Left lung (tissue), 10 donors: Measurements from ENCODE around the gene ITM2C. TPM values are rescaled to one million over a fixed set of nuclear protein-coding genes. Genes with fewer than 3 reads are reported as not detected.
A peak's percentile ranks its signal among the peaks of the same experiment; 100 is the strongest.

Experiments used
- ATAC-seq: fragments of 200-7000 bp; cut with Tn5 transposase; one replicate; pipeline ENCODE4 v1.9.1; 2020; ENCODE audit warnings: moderate library complexity
- DNase-seq, 4 donors: peaks; one replicate each; pipeline ENCODE4 v3.0.0-alpha.2; 2013 to 2020
- H3K27ac ChIP-seq, 2 donors: fragments of 200-600 bp; sonication (generic) in 1 of 2; one replicate each; pipeline versions ENCODE4 v1.5.0 to v1.8.0; 2020 to 2021
- H3K27me3 ChIP-seq, 2 donors: fragments of 200-600 bp; sonication (generic) in 1 of 2; one replicate each; pipeline versions ENCODE4 v1.5.0 to v1.8.0; 2020 to 2021
- H3K36me3 ChIP-seq, 2 donors: fragments of 200-600 bp; sonication (generic) in 1 of 2; one replicate each; pipeline versions ENCODE4 v1.5.0 to v1.8.0; 2020 to 2021
- H3K4me1 ChIP-seq, 2 donors: fragments of 200-600 bp; one replicate each; pipeline ENCODE4 v1.8.0; 2021
- H3K4me3 ChIP-seq, 2 donors: fragments of 200-600 bp; sonication (generic) in 1 of 2; one replicate each; pipeline versions ENCODE4 v1.5.0 to v1.8.0; 2020 to 2021; ENCODE audit warnings: mild to moderate bottlenecking in 1 of 2
- H3K9me3 ChIP-seq, 2 donors: fragments of 200-600 bp; sonication (generic) in 1 of 2; one replicate each; pipeline versions ENCODE4 v1.5.0 to v1.8.0; 2020 to 2021
- CTCF ChIP-seq, 2 donors: fragments of 200-600 bp; sonication (generic) in 1 of 2; IDR thresholded peaks; one replicate each; pipeline versions ENCODE4 v1.5.0 to v1.8.0; 2021; ENCODE audit warnings: antibody characterized with exemption in 2 of 2
- intact Hi-C, 2 donors: fragments of 100-400 bp; cut with DNase I; formaldehyde crosslinking; loops; one replicate each; pipeline versions ENCODE4 v1.11.2 to v1.14.2; 2022
- polyA plus RNA-seq, 6 donors: library from polyadenylated mRNA; unstranded; fragments of 120-200 nt; gene quantifications; one replicate each; pipeline ENCODE4 v1.2.1, GENCODE V29; 2013; ENCODE audit not compliant: insufficient read length in 6 of 6
- total RNA-seq, 2 donors: library from RNA; stranded (reverse); fragmentation: NEBNext Ultra II Directional; extraction: Animal tissue kit (Norgen Biotek cat#: 25700); gene quantifications; one replicate each; pipeline ENCODE4 v1.2.1, GENCODE V29; 2021
- donor health status: DM: no; HTN: yes; CAD: no.
- donor health status: DM: no; HTN: no; CAD: no.

Gene ITM2C
- total and polyA plus RNA-seq, 8 donors, result 32.0 to 356 (median 283) TPM

GRCh38 chr2:230824406-230824978 lies 40.2 kb upstream of the ITM2C start:
- peaks cover 10 to 49% of the 10 kb centered on the region in 2 donors for H3K27me3 ChIP-seq
- intact Hi-C loops, result loop anchor here in 1 of 2 donors (5.0 kb wide), 1 partner anchor 163 kb away; no protein-coding TSS in a partner anchor
- ATAC-seq (peak; percentile 88), DNase-seq (peak in 2 of 4 donors; percentile 76 to 89)
- H3K36me3 ChIP-seq, result peaks cover 0 to 29% of the 10 kb centered on the region in 2 donors
- no peak overlapping the region for H3K27ac ChIP-seq
- peaks cover 11 to 15% of the 10 kb centered on the region in 2 donors for H3K4me1 ChIP-seq
- no peak overlapping the region for H3K4me3 ChIP-seq
- peak; percentile 54 to 75 for TF ChIP-seq CTCF (IDR thresholded peaks at IDR 0.05)
- no peaks in the 10 kb centered on the region for H3K9me3 ChIP-seq

GRCh38 chr2:230825354-230825753 lies 39.4 kb upstream of the ITM2C start:
- intact Hi-C loops, result no loop called here
- H3K9me3 ChIP-seq, result no peaks in the 10 kb centered on the region
- TF ChIP-seq CTCF (IDR thresholded peaks at IDR 0.05), result no peak
- H3K4me3 ChIP-seq, result no peak overlapping the region
- peaks cover 0 to 20% of the 10 kb centered on the region in 2 donors for H3K36me3 ChIP-seq
- peaks cover 11 to 15% of the 10 kb centered on the region in 2 donors for H3K4me1 ChIP-seq
- DNase-seq, result no peak
- H3K27me3 ChIP-seq, result peaks cover 10 to 57% of the 10 kb centered on the region in 2 donors
- no peak for ATAC-seq
- H3K27ac ChIP-seq, result no peak overlapping the region

- peaks cover 10 to 76% of the 10 kb centered on the region in 2 donors for H3K27me3 ChIP-seq
- H3K4me3 ChIP-seq, result peak overlapping the region; percentile 21 to 27
- intact Hi-C loops, result no loop called here
These were observed 36.9 kb upstream of the ITM2C start for GRCh38 chr2:230827774-230828271.

GRCh38 chr2:230828272-230828961 lies 36.3 kb upstream of the ITM2C start:
- H3K4me1 ChIP-seq, result peaks cover 11 to 15% of the 10 kb centered on the region in 2 donors
- no peaks in the 10 kb centered on the region for H3K36me3 ChIP-seq
- no peaks in the 10 kb centered on the region for H3K9me3 ChIP-seq
- peak; percentile 55 for ATAC-seq
- H3K4me3 ChIP-seq, result peak overlapping the region; percentile 21 to 27
- peaks cover 10 to 80% of the 10 kb centered on the region in 2 donors for H3K27me3 ChIP-seq
- TF ChIP-seq CTCF (IDR thresholded peaks at IDR 0.05), result no peak
- intact Hi-C loops, result no loop called here
- DNase-seq, result peak in 1 of 4 donors; percentile 84
- no peak overlapping the region for H3K27ac ChIP-seq

More at GRCh38 chr2:230827774-230828271, 36.9 kb upstream of the ITM2C start:
- H3K36me3 ChIP-seq, result no peaks in the 10 kb centered on the region
- TF ChIP-seq CTCF (IDR thresholded peaks at IDR 0.05), result no peak
- no peak for ATAC-seq
- no peak overlapping the region for H3K27ac ChIP-seq
- peak in 1 of 4 donors; percentile 71 for DNase-seq
- H3K4me1 ChIP-seq, result peaks cover 11 to 15% of the 10 kb centered on the region in 2 donors
- H3K9me3 ChIP-seq, result no peaks in the 10 kb centered on the region

- no peak overlapping the region for H3K27ac ChIP-seq
- no peaks in the 10 kb centered on the region for H3K9me3 ChIP-seq
- H3K4me1 ChIP-seq, result peaks cover 11 to 12% of the 10 kb centered on the region in 2 donors
- DNase-seq (peak in 1 of 4 donors; percentile 64), ATAC-seq (no peak)
- peaks cover 10 to 80% of the 10 kb centered on the region in 2 donors for H3K27me3 ChIP-seq
- intact Hi-C loops, result no loop called here
- H3K4me3 ChIP-seq, result no peak overlapping the region
- no peak for TF ChIP-seq CTCF (IDR thresholded peaks at IDR 0.05)
- H3K36me3 ChIP-seq, result no peaks in the 10 kb centered on the region
These were observed 35.4 kb upstream of the ITM2C start for GRCh38 chr2:230829293-230829692.
